ENCODE measurements around the gene NLGN1. TPM values are rescaled to one million over a fixed set of nuclear protein-coding genes. Genes with fewer than 3 reads are reported as not detected.

The NLGN1 gene
- total and polyA plus RNA-seq, 2 of the 13 experiments (the other 11 are each of a cell fraction or from before 2014, with no cell fraction given): not detected

DNA sequence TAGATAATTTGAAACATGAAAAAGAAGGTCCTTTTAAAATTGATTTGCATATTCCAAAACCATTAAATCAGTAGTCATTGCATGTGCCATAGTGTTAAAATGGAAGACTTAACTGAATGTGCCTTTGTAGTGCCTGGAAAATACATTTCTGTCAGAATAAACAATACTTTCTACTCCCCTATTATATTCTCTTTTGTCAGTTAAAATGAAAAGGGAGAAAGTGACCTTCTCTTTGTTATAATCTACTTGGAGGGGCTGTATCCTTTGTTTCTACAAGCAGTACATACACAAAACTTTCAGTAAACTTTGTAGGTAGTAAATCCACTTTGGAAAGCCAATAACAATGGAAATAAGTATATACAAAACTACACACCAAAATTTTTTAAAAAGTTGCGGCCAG, 189.5 kb downstream of the NLGN1 start:
- no peaks in the 10 kb centered on the region for H3K4me1 ChIP-seq (ENCODE audit: insufficient read depth, low read length)
- intact Hi-C loops (cut with micrococcal nuclease; ENCODE audit: unreplicated experiment): no loop called here

DNA sequence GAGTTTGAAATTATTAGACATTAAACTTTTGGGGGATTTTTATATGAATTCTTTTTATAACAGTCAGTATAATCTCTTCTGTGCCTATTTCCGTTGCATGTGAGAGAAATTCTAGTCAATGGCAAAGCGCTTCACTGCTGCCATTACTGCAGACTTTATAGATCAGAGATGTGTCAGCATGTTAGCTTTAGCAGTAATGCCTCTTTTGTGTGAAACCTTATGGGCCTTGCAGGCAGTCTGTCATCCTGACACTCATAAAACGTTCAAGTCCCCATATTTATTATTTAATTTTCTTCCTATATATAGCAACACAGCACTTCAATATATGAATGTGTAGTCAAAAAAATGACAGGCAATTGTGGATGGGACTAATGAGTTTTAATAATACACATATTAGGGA, 191.0 kb downstream of the NLGN1 start:
- ChIA-PET POLR2A (no interaction called here), CTCF (ENCODE audit: low intra/inter-chr PET ratio, low total read pairs) (no interaction called here)
- H3K4me1 ChIP-seq (ENCODE audit: insufficient read depth, low read length): no peaks in the 10 kb centered on the region
- intact Hi-C loops (cut with micrococcal nuclease; ENCODE audit: unreplicated experiment): no loop called here
- BruUV-seq (replicated peaks): no TSS peak
- no peak overlapping the region for H3K4me2 ChIP-seq (ENCODE audit: low read depth, low read length)
- no peak overlapping the region for H3K27ac ChIP-seq (ENCODE audit: extremely low read length, insufficient read depth, low read length)
- WGBS (ENCODE audit: low lambda C conversion rate): 3% methylated on average over 3 of the region's 3 CpGs
- no peaks in the 10 kb centered on the region for H4K20me1 ChIP-seq (ENCODE audit: insufficient read depth, low read length)
- H3K79me2 ChIP-seq (ENCODE audit: insufficient read depth, low read length): no peaks in the 10 kb centered on the region
- H3K9me3 ChIP-seq (ENCODE audit: low read length): no peaks in the 10 kb centered on the region
- no peak overlapping the region for H3K9ac ChIP-seq (ENCODE audit: insufficient read depth, low read depth, low read length)
- ATAC-seq (no peak), FAIRE-seq (no peak), DNase-seq (ENCODE audit: low spot score) (no peak)
- H3K27me3 ChIP-seq (ENCODE audit: control insufficient read depth in 1 of 2, insufficient read depth in 2 of 2, low read length in 2 of 2): peaks cover 0 to 6% of the 10 kb centered on the region in 2 experiments; a peak in 1 of 5 replicates
- H3K4me3 ChIP-seq (replicated peaks in 1 of 3; ENCODE audit: insufficient read depth in 1 of 3, low read depth in 2 of 3, low read length in 3 of 3): no peak overlapping the region
- H2AFZ ChIP-seq (ENCODE audit: low read length): no peak overlapping the region
- H3K36me3 ChIP-seq (replicated peaks in 1 of 2; ENCODE audit: control insufficient read depth in 1 of 2, insufficient read depth in 2 of 2, low read length in 2 of 2): no peaks in the 10 kb centered on the region
- in situ Hi-C loops (cut with HindIII; ENCODE audit: extremely low pct_ligation_motif_present, low pct_unique_long_range_greater_than_20kb): no loop called here
- TF ChIP-seq HMGXB4 (CRISPR knock-in tag; IDR thresholded peaks at IDR 0.05; ENCODE audit: borderline replicate concordance in 1 of 2, low read depth in 1 of 2) (no peak), ZHX1 (CRISPR knock-in tag; IDR thresholded peaks at IDR 0.05; ENCODE audit: low read depth) (no peak), NCOA2 (CRISPR knock-in tag; IDR thresholded peaks at IDR 0.05) (no peak), ZNF12 (CRISPR knock-in tag; IDR thresholded peaks at IDR 0.05) (no peak), HINFP (CRISPR knock-in tag; IDR thresholded peaks at IDR 0.05; ENCODE audit: low read depth) (no peak), SP140L (CRISPR knock-in tag; IDR thresholded peaks at IDR 0.05; ENCODE audit: borderline replicate concordance) (no peak), PAWR (CRISPR knock-in tag; IDR thresholded peaks at IDR 0.05; ENCODE audit: borderline replicate concordance) (no peak), ZNF709 (CRISPR knock-in tag; IDR thresholded peaks at IDR 0.05) (no peak), GABPA (IDR thresholded peaks at IDR 0.05; ENCODE audit: low read depth, low read length) (no peak), GABPA (CRISPR knock-in tag; IDR thresholded peaks at IDR 0.05; ENCODE audit: low read depth) (no peak)

More for the DNA sequence above, 189.5 kb downstream of the NLGN1 start:
- 0% methylated on average over 1 of the region's 1 CpG for WGBS (ENCODE audit: low lambda C conversion rate)
- H2AFZ ChIP-seq (ENCODE audit: low read length): no peak overlapping the region
- FAIRE-seq: no peak
- ChIA-PET POLR2A (no interaction called here), CTCF (ENCODE audit: low intra/inter-chr PET ratio, low total read pairs) (no interaction called here)
- TF ChIP-seq, protein P1, sequence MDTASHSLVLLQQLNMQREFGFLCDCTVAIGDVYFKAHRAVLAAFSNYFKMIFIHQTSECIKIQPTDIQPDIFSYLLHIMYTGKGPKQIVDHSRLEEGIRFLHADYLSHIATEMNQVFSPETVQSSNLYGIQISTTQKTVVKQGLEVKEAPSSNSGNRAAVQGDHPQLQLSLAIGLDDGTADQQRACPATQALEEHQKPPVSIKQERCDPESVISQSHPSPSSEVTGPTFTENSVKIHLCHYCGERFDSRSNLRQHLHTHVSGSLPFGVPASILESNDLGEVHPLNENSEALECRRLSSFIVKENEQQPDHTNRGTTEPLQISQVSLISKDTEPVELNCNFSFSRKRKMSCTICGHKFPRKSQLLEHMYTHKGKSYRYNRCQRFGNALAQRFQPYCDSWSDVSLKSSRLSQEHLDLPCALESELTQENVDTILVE (CRISPR knock-in tag; IDR thresholded peaks at IDR 0.05): no peak
- no peak for ATAC-seq
- no peaks in the 10 kb centered on the region for H3K36me3 ChIP-seq (replicated peaks in 1 of 2; ENCODE audit: control insufficient read depth in 1 of 2, insufficient read depth in 2 of 2, low read length in 2 of 2)
- no peaks in the 10 kb centered on the region for H3K9me3 ChIP-seq (ENCODE audit: low read length)
- peaks cover 0 to 6% of the 10 kb centered on the region in 2 experiments; a peak in 1 of 5 replicates for H3K27me3 ChIP-seq (ENCODE audit: control insufficient read depth in 1 of 2, insufficient read depth in 2 of 2, low read length in 2 of 2)
- no peak overlapping the region for H3K9ac ChIP-seq (ENCODE audit: insufficient read depth, low read depth, low read length)
- no peak for DNase-seq (ENCODE audit: low spot score)
- H3K4me3 ChIP-seq (replicated peaks in 1 of 3; ENCODE audit: insufficient read depth in 1 of 3, low read depth in 2 of 3, low read length in 3 of 3): no peak overlapping the region
- no peaks in the 10 kb centered on the region for H4K20me1 ChIP-seq (ENCODE audit: insufficient read depth, low read length)
- no peak overlapping the region for H3K27ac ChIP-seq (ENCODE audit: extremely low read length, insufficient read depth, low read length)
- H3K4me2 ChIP-seq (ENCODE audit: low read depth, low read length): no peak overlapping the region
- no TSS peak for BruUV-seq (replicated peaks)
- no peaks in the 10 kb centered on the region for H3K79me2 ChIP-seq (ENCODE audit: insufficient read depth, low read length)
- in situ Hi-C loops (cut with HindIII; ENCODE audit: extremely low pct_ligation_motif_present, low pct_unique_long_range_greater_than_20kb): no loop called here
